Naive thymus-derived CD8-positive, alpha-beta T cell (primary cell): ENCODE results near the gene HDHD3. TPM values are rescaled to one million over a fixed set of nuclear protein-coding genes. Genes with fewer than 3 reads are reported as not detected.
"Not testable (repeated sequence)": the region's sequence is repeated elsewhere in the genome, so short reads cannot be mapped to it uniquely, and the experiment has no call there.

ENCODE experiments used
- ATAC-seq, 2 donors: fragments of 150-1000 bp; cut with Tn5 transposase in 1 of 2; sonication (Bioruptor Pico), chemical (Tn5 transposase) in 1 of 2; 1 replicate in 1 of 2; 2 replicates in 1 of 2; pipeline ENCODE4 v1.10.0; 2021; ENCODE audit warnings: mild to moderate bottlenecking in 2 of 2, moderate library complexity in 2 of 2
- POLR2A ChIA-PET: fragments of 350-600 bp; sonication (Branson Sonifier 250); formaldehyde crosslinking; loops from one replicate; lab custom pipeline; 2021; ENCODE audit warnings: antibody characterized with exemption; lab: Charles Lee
- DNase-seq, 10 donors: peaks; one replicate each; pipeline versions ENCODE4 v3.0.0 to v3.0.0-alpha.2; 2020 to 2022
- H3K27ac Mint-ChIP-seq, 10 donors: one replicate each; pipeline ENCODE4 v1.8.0; 2020 to 2022; ENCODE audit warnings: mild to moderate bottlenecking in 10 of 10, mixed read lengths in 10 of 10, moderate library complexity in 4 of 10, inconsistent platforms in 1 of 10
- H3K27me3 Mint-ChIP-seq, 5 donors: one replicate each; pipeline ENCODE4 v1.8.0; 2021 to 2022; ENCODE audit warnings: mixed read lengths in 5 of 5
- H3K36me3 Mint-ChIP-seq, 3 donors: one replicate each; pipeline ENCODE4 v1.8.0; 2020 to 2022; ENCODE audit warnings: mixed read lengths in 3 of 3, mild to moderate bottlenecking in 2 of 3, inconsistent platforms in 1 of 3
- H3K4me1 Mint-ChIP-seq, 4 donors: one replicate each; pipeline ENCODE4 v1.8.0; 2021 to 2022; ENCODE audit warnings: mixed read lengths in 4 of 4
- H3K4me3 Mint-ChIP-seq, 10 donors: one replicate each; pipeline ENCODE4 v1.8.0; 2020 to 2022; ENCODE audit warnings: mild to moderate bottlenecking in 10 of 10, mixed read lengths in 10 of 10, moderate library complexity in 6 of 10, inconsistent platforms in 1 of 10
- H3K9me3 Mint-ChIP-seq, 9 donors: one replicate each; pipeline ENCODE4 v1.8.0; 2020 to 2022; ENCODE audit warnings: mixed read lengths in 9 of 9, mild to moderate bottlenecking in 3 of 9, inconsistent platforms in 1 of 9, moderate library complexity in 1 of 9
- polyA plus RNA-seq, 3 donors: library from polyadenylated mRNA; unstranded; fragments of 300-500 nt; fragmentation: Illumina TruSeq; gene quantifications; one replicate each; pipeline ENCODE4 v1.2.3, GENCODE V29; 2021
- total RNA-seq, 8 experiments: library from RNA in 2 of 8; stranded (reverse) in 2 of 8; gene quantifications; one replicate each; pipeline ENCODE4 v1.2.3 and lab custom pipeline; 2021 to 2026

HDHD3 gene, protein sequence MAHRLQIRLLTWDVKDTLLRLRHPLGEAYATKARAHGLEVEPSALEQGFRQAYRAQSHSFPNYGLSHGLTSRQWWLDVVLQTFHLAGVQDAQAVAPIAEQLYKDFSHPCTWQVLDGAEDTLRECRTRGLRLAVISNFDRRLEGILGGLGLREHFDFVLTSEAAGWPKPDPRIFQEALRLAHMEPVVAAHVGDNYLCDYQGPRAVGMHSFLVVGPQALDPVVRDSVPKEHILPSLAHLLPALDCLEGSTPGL
- total RNA-seq (10 to 100 TPM; 26.2 to 26.5 TPM), polyA plus RNA-seq (10 to 100 TPM; 24.1 to 45.2 (median 35.1) TPM), total RNA-seq (lab: John Stamatoyannopoulos, UW) (7.4 to 26.6 (median 15.3) reads per million in 6 experiments)

DNA sequence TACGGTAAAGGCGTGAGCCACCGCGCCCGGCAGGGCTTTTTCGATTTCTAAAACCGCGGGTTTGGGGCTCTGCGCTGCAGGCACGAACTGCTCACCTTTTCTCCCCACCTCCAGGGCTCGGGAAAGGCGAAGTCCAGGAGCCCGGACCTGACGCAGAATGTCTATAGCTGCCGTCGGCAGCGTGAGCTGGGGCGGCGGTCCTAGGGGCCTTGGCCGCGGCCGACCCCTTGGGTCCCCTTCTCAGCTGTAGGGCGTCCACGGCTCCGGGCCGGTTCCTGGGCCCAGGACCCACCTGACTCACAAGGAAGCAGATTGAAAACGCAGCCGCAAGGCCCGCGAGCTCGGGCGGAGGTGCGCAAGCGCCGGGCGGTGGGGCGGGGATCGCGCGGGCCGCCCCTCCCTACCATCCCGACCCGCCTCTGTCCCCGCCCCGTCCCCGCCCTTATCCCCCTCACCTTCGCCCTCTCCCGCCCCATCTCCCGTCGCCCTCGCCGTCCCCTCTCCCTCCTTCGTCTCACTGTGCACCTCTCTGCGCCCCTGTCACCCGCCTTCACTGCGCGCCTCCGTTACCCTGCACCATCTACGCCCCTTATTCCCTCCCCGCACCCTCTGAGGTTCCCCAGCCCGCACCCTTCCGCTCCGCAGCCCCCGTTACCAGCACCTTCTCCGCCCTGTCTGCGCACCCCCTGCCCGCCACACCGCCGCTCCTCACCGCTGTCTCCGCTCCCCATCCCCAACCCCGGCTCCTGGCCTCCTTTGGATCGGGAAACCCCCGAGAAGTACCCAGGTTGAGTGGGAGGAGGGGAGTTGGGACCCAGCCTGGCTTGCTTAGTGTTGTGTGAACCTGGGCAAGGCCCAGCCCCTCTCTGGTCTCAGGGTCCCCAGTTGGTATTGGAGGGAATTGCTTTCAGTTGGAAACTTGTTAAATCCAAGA lies at the start of gene HDHD3:
TSS of gene HDHD3 (minus strand) at position 353 of the 934 bp plus-strand sequence. CDS start 2,632 bp downstream, outside the sequence.
- Mint-ChIP-seq H3K9me3 (no peaks in the 10 kb centered on the region), H3K36me3 (peaks cover 0 to 15% (median 0%) of the 10 kb centered on the region in 3 donors), H3K27ac (peak within 1 kb of the TSS; percentile 29 to 94 (median 90)), H3K27me3 (no peaks in the 10 kb centered on the region), H3K4me1 (peaks cover 7 to 22% (median 13%) of the 10 kb centered on the region in 4 donors), H3K4me3 (peak within 1 kb of the TSS; percentile 83 to 96 (median 88))
- ATAC-seq: peak; percentile 87 to 88
- DNase-seq: peak; percentile 66 to 87 (median 80)
- POLR2A ChIA-PET: interaction anchor here (0.6 to 1.8 kb wide), 10 partner anchors 10 to 102 kb away, joined by 3 to 13 read pairs (median 4); partner anchors contain the start of genes ALAD, BSPRY, C9orf43 and POLE3

DNA sequence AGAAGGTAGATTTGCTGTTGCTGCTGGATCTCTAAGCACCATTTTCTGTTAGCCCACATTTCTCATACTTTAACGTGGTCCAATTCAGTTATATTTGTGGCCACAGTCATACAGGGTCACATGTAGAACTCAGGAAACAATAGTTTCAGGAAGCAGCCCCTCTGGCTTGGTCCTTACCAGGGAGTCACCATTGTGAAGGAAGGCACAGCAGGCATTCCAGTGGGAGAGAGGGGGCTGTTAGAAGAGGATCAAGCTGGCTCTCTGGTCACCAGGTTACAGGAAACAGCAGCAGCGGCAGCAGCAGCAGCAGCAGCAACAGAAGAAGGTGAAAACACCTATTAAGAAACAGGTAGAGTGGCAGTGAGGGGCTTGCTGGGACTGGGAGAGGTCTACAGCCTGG lies 48.3 kb upstream of the HDHD3 start:
- Mint-ChIP-seq H3K27ac (no peak overlapping the region), H3K36me3 (no peaks in the 10 kb centered on the region), H3K27me3 (peaks cover 1 to 18% (median 8%) of the 10 kb centered on the region in 5 donors), H3K9me3 (no peaks in the 10 kb centered on the region), H3K4me1 (no peaks in the 10 kb centered on the region), H3K4me3 (no peak overlapping the region)
- DNase-seq (no peak), ATAC-seq (no peak)
- POLR2A ChIA-PET: no interaction called here

DNA sequence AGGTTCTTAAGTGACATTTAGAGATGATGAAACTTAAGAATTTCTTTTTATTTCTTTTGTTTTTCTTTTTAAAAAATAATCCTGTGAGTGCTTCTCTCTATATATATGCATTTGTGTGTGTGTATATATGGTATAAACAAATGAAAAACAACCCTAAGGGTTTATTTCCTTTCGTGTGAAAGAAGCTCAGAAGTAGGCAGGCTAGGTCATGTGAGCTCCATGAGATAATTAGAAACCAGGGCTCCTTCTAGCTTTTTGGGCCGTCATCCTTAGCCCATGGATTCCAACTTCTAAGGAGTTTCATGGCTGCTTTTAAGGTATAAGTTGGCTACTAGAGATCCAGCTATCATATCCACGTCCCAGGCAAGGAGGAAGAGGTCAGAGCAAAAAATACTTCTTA lies 44.9 kb upstream of the HDHD3 start:
- Mint-ChIP-seq H3K27ac (peak overlapping the region in 1 of 10 donors; percentile 31), H3K27me3 (peaks cover 1 to 18% (median 8%) of the 10 kb centered on the region in 5 donors), H3K9me3 (no peaks in the 10 kb centered on the region), H3K36me3 (no peaks in the 10 kb centered on the region), H3K4me1 (no peaks in the 10 kb centered on the region), H3K4me3 (no peak overlapping the region)
- ATAC-seq (no peak), DNase-seq (no peak)
- POLR2A ChIA-PET: no interaction called here

DNA sequence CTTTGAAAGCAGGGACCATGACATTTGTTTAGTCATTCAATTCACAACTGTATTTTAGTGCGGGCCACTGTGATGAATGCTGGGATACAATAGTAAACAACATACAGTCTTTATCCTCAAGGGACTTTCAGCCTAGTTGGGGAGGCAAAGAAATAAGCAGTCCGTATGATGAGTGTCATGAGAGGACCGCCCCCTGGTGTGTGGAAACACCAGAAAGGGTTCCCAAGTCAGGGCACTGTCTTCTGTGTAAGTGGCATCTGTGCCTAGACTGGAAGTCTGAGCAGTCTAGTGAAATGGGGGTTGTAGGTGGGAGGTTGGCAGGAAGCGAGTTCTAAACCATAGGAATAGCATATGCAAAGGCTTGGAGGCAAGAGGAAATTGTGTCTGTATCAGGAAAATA lies 40.6 kb upstream of the HDHD3 start:
- Mint-ChIP-seq H3K4me3 (no peak overlapping the region), H3K4me1 (no peaks in the 10 kb centered on the region), H3K27me3 (no peaks in the 10 kb centered on the region), H3K36me3 (no peaks in the 10 kb centered on the region), H3K9me3 (no peaks in the 10 kb centered on the region), H3K27ac (no peak overlapping the region)
- POLR2A ChIA-PET: no interaction called here
- DNase-seq: no peak
- no peak for ATAC-seq

DNA sequence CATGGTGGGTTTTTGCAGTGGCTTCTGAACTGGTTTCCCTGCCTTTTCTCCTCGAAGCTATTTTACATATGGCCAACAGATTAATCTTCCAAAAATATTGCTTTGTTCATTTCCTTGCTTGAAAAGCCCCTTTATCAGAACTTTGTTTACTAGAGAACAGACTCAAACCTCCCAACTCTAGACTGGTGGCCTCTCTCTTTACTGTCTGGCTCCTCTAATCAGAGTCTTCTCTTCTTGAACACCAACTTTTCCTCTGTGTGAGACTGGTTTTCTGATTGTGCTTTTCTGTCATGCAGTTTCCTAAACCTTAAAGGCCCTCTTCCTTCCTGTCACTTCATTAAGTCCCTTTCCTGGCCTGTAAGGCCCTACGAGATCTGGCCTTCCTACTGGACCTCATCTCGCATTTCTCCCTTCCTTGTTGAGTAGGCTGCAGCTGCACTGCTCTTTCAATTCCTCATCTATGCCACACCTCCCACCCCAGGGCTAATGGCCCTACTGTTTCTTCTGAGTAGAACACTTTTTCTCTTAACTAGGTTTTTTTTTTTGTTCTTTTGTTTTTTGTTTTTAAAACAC lies 39.4 kb upstream of the HDHD3 start:
- H3K4me3 Mint-ChIP-seq: no peak overlapping the region
- no peak overlapping the region for H3K27ac Mint-ChIP-seq
- H3K27me3 Mint-ChIP-seq: no peaks in the 10 kb centered on the region
- H3K9me3 Mint-ChIP-seq: no peaks in the 10 kb centered on the region
- DNase-seq (no peak), ATAC-seq (no peak)
- POLR2A ChIA-PET: no interaction called here
- peaks cover 0 to 4% (median 0%) of the 10 kb centered on the region in 4 donors for H3K4me1 Mint-ChIP-seq
- no peaks in the 10 kb centered on the region for H3K36me3 Mint-ChIP-seq

DNA sequence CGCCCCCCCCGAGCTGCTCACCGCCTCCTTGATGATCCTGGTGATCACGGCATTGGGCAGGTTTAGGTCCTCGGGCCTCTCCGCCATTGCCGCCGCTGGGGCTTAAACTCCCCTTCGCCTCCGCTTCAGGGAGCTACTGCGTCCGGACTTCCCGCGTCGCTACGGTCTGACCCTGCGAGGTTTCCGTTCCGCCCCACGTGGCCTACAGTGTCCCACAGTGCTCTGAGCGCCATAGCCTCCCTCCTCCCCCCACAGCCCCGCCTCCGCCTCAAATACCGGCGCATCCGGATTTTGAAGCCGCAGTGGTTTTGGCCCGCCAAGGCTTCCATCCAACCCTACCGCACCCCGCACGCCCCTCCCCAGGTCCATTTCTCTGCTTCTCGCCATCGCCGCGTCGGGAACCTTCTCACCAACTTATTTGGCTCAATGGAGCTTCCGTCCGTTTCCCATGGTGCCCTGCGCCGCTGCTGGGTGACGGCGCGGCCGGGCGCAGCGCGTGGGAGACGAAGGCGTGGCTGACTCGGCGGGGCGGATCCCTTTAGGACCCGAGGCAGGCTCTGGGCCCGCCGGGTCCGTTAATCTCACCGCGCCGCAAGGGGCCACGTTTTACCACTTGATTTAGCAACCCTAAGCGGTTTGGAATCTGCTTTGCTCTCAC lies 33.5 kb upstream of the HDHD3 start, which contains the start of the genes C9orf43 and POLE3:
TSS of gene C9orf43 (plus strand) at position 541 of the 658 bp plus-strand sequence. CDS start 2,747 bp downstream, outside the sequence.
TSS of gene POLE3 (minus strand) at position 469 of the 658 bp plus-strand sequence. CDS start at position 87, 382 bp downstream.
- Mint-ChIP-seq H3K27me3 (peaks cover 0 to 3% (median 0%) of the 10 kb centered on the region in 5 donors), H3K9me3 (no peaks in the 10 kb centered on the region), H3K4me3 (peak within 1 kb of the TSS; percentile 94 to 99 (median 96)), H3K36me3 (peaks cover 0 to 30% (median 4%) of the 10 kb centered on the region in 3 donors), H3K4me1 (peaks cover 20 to 39% (median 36%) of the 10 kb centered on the region in 4 donors), H3K27ac (peak within 1 kb of the TSS; percentile 98 to 100 (median 99))
- ATAC-seq (peak; percentile 88 to 89), DNase-seq (peak; percentile 88 to 99 (median 94))
- POLR2A ChIA-PET: interaction anchor here (0.7 to 2.8 kb wide), 27 partner anchors 10 to 1077 kb away, joined by 3 to 62 read pairs (median 4); partner anchors contain the start of genes ALAD, BSPRY, CDC26 and HDHD3

DNA sequence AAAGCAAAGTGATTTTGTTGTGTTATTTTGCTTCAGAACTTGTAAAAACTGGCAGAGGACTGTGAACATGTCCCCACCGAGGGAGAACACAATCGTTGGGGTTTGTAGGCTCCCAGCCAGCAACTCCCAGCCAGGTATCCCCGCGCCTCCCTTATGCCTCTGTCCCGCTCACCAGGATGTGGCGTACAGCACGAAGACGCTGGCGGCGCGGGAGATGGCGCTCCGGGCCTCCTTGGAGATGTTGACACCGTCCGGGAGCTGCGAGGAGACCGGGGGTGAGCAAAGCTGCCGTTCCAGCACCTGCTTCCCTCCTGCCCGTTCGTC lies 33.1 kb upstream of the HDHD3 start:
- H3K36me3 Mint-ChIP-seq: peaks cover 0 to 30% (median 4%) of the 10 kb centered on the region in 3 donors
- POLR2A ChIA-PET: interaction anchor here (0.7 to 2.8 kb wide), 25 partner anchors 10 to 1077 kb away, joined by 3 to 62 read pairs (median 4); partner anchors contain the start of genes ALAD, BSPRY, CDC26 and HDHD3
- peak overlapping the region; percentile 94 to 99 (median 96) for H3K4me3 Mint-ChIP-seq
- peak overlapping the region; percentile 98 to 100 (median 99) for H3K27ac Mint-ChIP-seq
- peaks cover 0 to 3% (median 0%) of the 10 kb centered on the region in 5 donors for H3K27me3 Mint-ChIP-seq
- no peak for ATAC-seq
- DNase-seq: no peak
- no peaks in the 10 kb centered on the region for H3K9me3 Mint-ChIP-seq
- peaks cover 20 to 41% (median 36%) of the 10 kb centered on the region in 4 donors for H3K4me1 Mint-ChIP-seq

DNA sequence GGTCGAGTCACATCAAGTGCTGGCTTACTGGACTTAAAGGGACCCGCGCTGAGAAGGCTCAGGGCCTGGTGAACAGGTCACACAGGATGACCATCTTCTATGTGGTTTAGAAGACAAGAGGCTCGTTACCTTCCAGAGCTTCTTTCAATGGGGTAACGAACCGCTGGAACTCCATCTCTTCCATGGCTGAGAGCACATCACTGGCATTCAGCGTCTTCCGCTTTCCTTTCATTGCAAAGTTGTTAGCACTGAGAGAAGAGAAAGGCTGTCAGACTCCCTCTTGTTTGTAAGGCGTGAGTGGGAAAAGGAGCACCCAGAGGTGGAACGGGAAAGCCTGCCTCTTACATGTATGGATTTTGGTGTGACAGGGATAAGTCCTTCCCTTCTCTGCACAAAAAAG lies 32.7 kb upstream of the HDHD3 start:
- POLR2A ChIA-PET: interaction anchor here (0.7 to 2.8 kb wide), 21 partner anchors 10 to 1077 kb away, joined by 3 to 62 read pairs (median 4); partner anchors contain the start of genes ALAD, CDC26, HDHD3 and INIP

DNA sequence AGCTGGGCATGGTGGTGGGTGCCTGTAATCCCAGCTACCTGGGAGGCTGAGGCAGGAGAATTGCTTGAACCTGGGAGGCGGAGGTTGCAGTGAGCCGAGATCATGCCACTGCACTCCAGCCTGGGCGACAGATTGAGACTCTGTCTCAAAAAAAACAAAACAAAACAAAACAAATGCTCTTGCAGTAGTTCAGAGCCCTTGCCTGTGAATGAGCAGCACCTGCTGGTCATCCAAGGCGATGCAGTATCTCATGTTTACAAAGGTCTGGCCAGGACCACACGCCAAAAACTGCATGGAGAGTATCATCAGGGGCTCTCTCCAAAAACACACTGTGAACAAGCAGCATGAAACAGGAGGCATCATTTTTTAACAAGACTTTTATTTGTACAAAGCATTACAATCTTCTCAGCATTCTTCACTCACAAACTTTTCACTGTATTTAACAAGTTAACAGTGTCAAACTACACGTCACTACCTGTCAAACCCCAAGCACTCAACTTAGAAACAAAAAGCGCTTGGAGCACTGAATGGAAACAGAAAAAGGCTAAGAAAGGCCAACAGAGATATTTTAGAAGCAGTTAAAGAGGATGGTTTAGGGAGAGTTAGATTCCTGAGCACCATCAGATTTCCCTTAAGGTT lies 30.2 kb upstream of the HDHD3 start:
- peaks cover 0 to 32% (median 4%) of the 10 kb centered on the region in 3 donors for H3K36me3 Mint-ChIP-seq
- peak overlapping the region in 9 of 10 donors; percentile 38 to 94 (median 72) for H3K4me3 Mint-ChIP-seq
- not testable (repeated sequence) for H3K27me3 Mint-ChIP-seq, H3K9me3 Mint-ChIP-seq
- peaks cover 20 to 50% (median 36%) of the 10 kb centered on the region in 4 donors for H3K4me1 Mint-ChIP-seq
- ATAC-seq: peak in 1 of 2 donors; percentile 13
- POLR2A ChIA-PET: interaction anchor here (1.1 to 1.2 kb wide), 2 partner anchors 30 to 132 kb away, joined by 4 read pairs; partner anchors contain the start of genes CDC26 and HDHD3
- peak; percentile 22 to 73 (median 50) for DNase-seq
- H3K27ac Mint-ChIP-seq: peak overlapping the region; percentile 51 to 95 (median 83)

More for the DNA sequence above, 32.7 kb upstream of the HDHD3 start:
- Mint-ChIP-seq H3K9me3 (no peaks in the 10 kb centered on the region), H3K4me3 (peak overlapping the region; percentile 94 to 99 (median 96)), H3K4me1 (peaks cover 20 to 44% (median 36%) of the 10 kb centered on the region in 4 donors), H3K27me3 (peaks cover 0 to 3% (median 0%) of the 10 kb centered on the region in 5 donors), H3K27ac (peak overlapping the region; percentile 98 to 100 (median 99)), H3K36me3 (peaks cover 0 to 32% (median 4%) of the 10 kb centered on the region in 3 donors)
- DNase-seq: no peak
- no peak for ATAC-seq

DNA sequence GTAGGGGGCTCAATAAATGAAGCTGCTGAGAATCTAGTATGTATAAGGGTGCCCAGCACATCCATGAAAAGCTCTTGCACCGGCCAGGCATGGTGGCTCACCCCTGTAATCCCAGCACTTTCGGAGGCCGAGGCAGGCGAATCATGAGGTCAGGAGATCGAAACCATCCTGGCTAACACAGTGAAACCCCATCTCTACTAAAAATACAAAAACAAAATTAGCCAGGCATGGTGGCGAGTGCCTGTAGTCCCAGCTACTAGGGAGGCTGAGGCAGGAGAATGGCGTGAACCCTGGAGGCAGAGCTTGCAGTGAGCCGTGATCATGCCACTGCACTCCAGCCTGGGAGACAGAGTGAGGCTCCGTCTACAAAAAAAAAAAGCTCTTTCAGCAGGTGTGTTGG lies 29.6 kb upstream of the HDHD3 start:
- Mint-ChIP-seq H3K27ac (peak overlapping the region; percentile 51 to 95 (median 83)), H3K36me3 (peaks cover 0 to 32% (median 4%) of the 10 kb centered on the region in 3 donors), H3K4me1 (peaks cover 24 to 56% (median 41%) of the 10 kb centered on the region in 4 donors)
- ATAC-seq, H3K27me3 Mint-ChIP-seq, H3K9me3 Mint-ChIP-seq, H3K4me3 Mint-ChIP-seq, DNase-seq: not testable (repeated sequence)
- POLR2A ChIA-PET: interaction anchor here (0.6 to 1.2 kb wide), 3 partner anchors 30 to 132 kb away, joined by 4 to 5 read pairs (median 4); partner anchors contain the start of genes CDC26 and HDHD3
